Measurements from ENCODE around the gene MYO3B.

MYO3B gene

DNA sequence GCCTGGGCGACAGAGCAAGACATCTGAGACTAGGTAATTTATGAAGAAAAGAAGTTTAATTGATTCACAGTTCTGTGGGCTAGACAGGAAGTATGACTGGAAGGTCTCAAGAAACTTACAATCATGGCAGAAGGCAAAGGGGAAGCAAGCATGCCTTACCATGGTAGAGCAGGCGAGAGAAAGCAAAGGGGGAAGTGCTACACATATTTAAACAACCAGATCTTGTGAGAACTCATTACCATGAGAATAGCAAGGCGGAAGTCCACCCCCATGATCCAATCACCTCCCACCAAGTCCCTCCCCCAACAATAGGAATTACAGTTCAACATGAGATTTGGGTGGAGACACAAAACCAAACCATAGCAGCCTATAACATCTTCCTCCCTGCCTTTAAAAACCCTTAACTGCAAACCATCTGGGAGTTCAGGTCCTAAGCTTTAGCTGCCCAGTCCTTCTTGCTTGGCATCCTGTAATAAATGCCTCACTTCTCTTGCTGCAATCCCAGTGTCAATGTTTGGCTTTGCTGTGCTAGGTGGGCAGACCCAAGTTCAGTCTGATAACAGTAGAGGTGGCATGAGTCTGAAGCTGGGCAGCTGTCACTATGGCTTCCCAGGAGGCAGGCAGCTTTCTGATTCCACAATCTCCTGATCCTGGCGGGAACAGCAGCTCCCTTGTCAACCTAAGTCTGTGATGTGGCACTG lies 526.0 kb downstream of the MYO3B start:
- DNase-seq (ENCODE audit: low read depth) = no peak

Data from stimulated activated CD4-positive, alpha-beta T cell treated with anti-CD3 and anti-CD28 coated beads, Interleukin-2, amount 100 ng/mL, for 4 hours (primary cell).